GM18499 (cell line): ENCODE data around the gene GULP1.
"Not testable (repeated sequence)": the region's sequence is repeated elsewhere in the genome, so short reads cannot be mapped to it uniquely, and the experiment has no call there.

Experiments used
- ATAC-seq: cut with Tn5 transposase; IDR thresholded peaks from one replicate; pipeline ENCODE4 v1.9.1; 2021; ENCODE audit warnings: moderate number of reproducible peaks; ENCODE audit not compliant: insufficient read depth, unreplicated experiment

The GULP1 gene

GRCh38 chr2:188512456-188512855, 220.8 kb downstream of the GULP1 start:
- no peak for ATAC-seq

GRCh38 chr2:188515918-188516317, 224.2 kb downstream of the GULP1 start:
- ATAC-seq, result no peak

- no peak for ATAC-seq
These were observed 226.0 kb downstream of the GULP1 start for GRCh38 chr2:188517549-188518215.

GRCh38 chr2:188518381-188518780, 226.7 kb downstream of the GULP1 start:
- no peak for ATAC-seq

- no peak for ATAC-seq
These were observed 227.5 kb downstream of the GULP1 start for GRCh38 chr2:188519136-188519535.

- no peak for ATAC-seq
These were observed 230.8 kb downstream of the GULP1 start for GRCh38 chr2:188522517-188522916.

GRCh38 chr2:188523919-188524318, 232.2 kb downstream of the GULP1 start:
- ATAC-seq, result no peak

GRCh38 chr2:188524519-188525113, 232.9 kb downstream of the GULP1 start:
- peak; percentile 67 for ATAC-seq

- no peak for ATAC-seq
These were observed 235.0 kb downstream of the GULP1 start for GRCh38 chr2:188526701-188527100.

GRCh38 chr2:188527141-188527540, 235.5 kb downstream of the GULP1 start:
- no peak for ATAC-seq

- ATAC-seq, result no peak
These were observed 235.9 kb downstream of the GULP1 start for GRCh38 chr2:188527581-188527993.

GRCh38 chr2:188529710-188530109, 238.0 kb downstream of the GULP1 start:
- no peak for ATAC-seq

GRCh38 chr2:188534875-188535274, 243.2 kb downstream of the GULP1 start:
- no peak for ATAC-seq

GRCh38 chr2:188551671-188552070, 260.0 kb downstream of the GULP1 start:
- ATAC-seq, result no peak

GRCh38 chr2:188557081-188557480, 265.4 kb downstream of the GULP1 start:
- no peak for ATAC-seq

GRCh38 chr2:188559455-188559854, 267.8 kb downstream of the GULP1 start:
- not testable (repeated sequence) for ATAC-seq

- ATAC-seq, result no peak
These were observed 269.9 kb downstream of the GULP1 start for GRCh38 chr2:188561473-188561979.

GRCh38 chr2:188569431-188570165, 277.9 kb downstream of the GULP1 start:
- ATAC-seq, result no peak

GRCh38 chr2:188570370-188570769, 278.7 kb downstream of the GULP1 start:
- no peak for ATAC-seq

- no peak for ATAC-seq
These were observed 280.0 kb downstream of the GULP1 start for GRCh38 chr2:188571543-188572303.

GRCh38 chr2:188572592-188572991, 280.9 kb downstream of the GULP1 start:
- no peak for ATAC-seq
